Stimulated activated CD4-positive, alpha-beta T cell treated with anti-CD3 and anti-CD28 coated beads, Interleukin-15, amount 100 ng/mL, for 24 hours (primary cell): ENCODE measurements around the gene TREM2.
"Not testable (repeated sequence)": the region's sequence is repeated elsewhere in the genome, so short reads cannot be mapped to it uniquely, and the experiment has no call there.

ENCODE experiments used
- DNase-seq: peaks from one replicate; pipeline ENCODE4 v3.0.0-alpha.2; 2020

The TREM2 gene

DNA sequence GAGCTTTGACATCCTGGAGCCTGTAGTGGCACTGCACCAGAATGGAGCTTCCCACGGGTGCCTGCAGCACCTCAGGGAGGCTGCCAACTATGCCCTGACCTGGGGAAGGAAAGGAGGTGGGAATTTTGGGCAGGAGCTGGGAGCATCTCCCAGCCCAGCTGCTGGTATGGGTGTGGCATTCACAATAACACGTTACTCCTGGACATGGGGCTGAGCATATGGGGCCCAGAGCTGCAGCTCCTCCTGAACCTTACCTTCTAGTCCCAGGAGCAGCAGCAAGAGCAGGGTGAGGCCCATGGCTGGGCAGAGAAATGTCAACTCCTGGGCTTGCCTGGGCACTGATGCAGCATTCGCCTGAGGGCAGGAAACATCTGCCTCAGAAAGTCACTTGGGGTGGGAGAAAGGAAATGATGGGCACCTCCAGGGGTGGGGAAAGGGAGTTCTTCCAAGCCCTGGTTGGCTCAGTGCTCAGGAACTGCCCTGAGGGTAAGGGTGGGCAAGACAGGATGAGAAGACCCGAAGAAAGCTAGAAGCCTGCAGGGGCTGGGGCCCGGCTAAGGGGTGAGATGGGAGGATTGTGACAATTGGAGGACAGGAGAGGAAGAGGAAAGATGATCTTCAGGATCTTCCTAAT is 8.8 kb downstream of the TREM2 start, which contains the start of gene TREML1:
Gene TREML1, minus strand, starts transcription at position 356 of the 634 bp plus-strand sequence. Its CDS starts 59 bp downstream, at position 297.
- DNase-seq = no peak

DNA sequence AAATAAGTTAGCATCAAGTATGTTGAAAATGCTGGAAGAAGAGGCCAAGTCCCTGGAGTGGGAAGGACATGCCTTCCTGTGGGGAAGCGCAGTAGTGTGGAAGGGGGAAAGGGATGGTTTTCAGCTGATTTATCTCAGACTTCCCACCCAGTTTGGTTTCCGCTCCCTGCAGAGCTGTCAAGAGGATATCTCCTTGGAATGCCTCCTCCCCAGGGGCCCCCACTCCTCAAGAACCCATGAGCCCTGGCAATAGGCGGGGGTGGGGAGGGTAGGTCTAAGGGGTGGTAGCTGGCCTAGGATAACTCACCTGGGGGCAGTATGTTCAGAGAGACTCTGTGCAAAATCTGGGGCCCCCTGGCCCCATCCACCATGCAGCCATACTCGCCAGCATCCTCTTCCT is 9.5 kb downstream of the TREM2 start:
- DNase-seq = no peak

DNA sequence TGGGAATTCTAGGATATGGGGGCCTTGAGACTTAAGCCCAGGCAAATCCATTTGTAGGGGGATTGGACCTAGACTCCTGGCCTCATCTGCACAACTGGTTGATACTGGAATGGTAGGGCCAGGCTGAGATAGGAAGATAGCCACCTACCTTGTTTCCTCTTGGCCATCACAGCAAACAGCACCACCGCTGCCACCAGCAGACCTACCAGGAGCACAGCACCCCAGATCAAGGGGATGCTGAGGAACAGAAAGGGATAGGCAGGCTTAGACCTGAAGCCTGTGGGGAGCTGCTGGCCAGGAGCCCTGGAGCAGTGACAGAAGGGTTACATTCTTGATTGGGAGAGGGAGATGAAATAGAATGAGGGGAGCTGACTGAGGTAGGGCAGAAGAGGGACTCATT is 12.2 kb downstream of the TREM2 start:
- DNase-seq = no peak

DNA sequence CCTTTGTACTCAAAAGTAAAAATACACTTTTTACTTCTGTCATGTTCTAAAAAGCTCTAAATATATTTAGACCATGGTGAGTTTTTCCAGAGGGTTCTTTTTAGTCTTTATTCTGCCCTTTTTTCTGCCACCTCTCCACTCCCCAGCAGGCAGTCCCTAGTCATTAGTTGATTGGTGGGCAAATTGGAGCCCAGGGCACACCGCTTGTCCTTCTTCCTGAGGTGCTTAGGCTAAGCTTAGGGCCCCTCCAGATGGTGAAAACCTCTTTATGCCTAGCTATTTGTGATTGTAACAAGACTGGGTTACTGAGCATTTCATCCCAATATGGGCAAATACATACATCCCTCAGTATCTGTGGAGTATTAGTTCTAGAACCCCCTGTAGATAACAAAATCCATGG is 15.0 kb downstream of the TREM2 start:
- DNase-seq = no peak

DNA sequence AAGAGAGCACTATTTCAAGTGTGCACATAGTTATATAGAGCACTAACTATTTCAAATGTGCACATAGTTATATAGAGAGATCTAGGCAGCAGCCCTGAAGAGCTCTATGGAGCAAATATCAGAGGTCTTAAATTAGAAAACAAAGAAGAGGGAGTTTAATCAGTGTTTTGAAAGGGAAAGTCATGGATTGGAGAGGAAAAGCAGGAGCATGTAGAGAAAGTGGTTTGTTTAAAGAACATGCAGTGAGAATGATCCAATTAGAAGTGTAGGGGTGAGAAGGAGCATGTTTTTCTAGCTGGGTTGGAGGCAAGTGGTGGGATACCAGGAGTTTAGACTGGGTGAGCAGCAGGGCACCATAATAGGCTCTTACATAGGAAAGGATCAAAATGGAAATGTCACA is 26.0 kb downstream of the TREM2 start:
- DNase-seq = no peak

DNA sequence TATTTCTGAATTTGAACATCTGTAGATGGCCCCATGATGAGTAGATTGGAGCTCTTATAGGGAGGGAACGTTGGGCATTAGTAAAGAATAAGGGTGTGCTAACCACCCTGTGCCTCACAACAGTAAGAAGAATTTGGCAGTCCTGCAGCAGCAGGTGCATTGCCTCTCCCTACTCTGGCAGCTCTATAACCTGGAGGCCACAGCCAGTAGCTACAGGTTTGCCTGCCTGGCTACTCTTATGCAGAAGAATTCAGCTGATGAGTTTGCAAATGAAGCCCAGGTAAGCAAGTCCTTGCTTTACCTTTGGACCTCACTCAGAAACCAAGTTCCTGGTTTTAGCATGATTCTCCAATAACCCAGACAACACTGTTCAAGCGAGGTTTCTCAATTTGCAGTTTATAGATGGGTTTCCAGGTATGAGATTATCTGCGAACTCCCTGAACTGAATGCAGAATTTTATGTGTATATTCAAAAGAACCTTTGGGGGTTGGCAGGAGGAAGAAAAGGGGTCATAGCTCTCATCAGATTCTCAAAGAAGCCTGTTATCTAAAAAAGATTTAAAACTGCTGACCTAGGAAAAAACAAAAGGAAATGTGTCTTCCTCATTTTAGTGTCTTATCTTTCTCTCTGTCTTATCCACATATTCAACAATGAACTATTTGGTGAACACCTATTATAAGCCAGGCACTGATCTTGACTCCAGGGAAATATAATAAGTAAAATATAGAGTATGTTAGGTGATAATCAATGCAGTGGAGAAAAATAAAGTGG is 27.7 kb downstream of the TREM2 start:
- no peak for DNase-seq

DNA sequence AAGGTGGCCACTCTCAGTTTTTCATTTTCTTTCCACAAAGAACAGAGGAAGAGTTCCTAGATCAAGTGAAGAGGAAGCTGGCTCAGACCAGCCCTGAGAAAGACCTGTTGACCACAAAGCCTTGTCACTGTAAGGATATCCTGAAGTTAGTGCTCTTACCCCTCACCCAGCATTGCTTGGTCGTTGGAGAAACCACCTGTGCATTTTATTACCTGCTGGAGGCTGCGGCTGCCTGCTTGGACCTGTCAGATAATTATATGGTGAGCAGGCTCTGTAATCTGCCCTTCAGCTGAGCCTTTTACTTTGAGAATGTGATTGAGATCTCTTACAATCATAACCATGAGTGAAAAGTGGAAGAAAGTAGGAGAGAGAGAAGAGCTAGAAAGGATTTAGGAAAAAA is 30.7 kb downstream of the TREM2 start:
- no peak for DNase-seq

DNA sequence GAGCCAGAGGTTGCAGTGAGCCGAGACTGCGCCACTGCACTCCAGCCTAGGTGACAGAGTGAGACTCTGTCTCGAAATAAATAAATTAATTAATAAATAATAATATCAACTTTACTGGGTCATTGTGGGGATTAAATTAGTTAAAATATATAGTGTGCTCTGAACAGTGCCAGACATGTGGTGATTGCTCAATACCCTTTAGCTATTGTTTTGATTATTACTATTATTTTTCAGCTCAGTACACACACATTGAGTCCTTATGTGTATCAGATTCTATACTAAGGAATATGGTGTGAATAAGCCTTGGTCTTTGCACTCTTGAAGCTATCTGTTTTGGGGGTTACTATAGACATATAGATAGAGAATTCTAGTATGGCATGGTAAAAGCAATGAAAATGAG is 37.6 kb downstream of the TREM2 start:
- DNase-seq = no peak

DNA sequence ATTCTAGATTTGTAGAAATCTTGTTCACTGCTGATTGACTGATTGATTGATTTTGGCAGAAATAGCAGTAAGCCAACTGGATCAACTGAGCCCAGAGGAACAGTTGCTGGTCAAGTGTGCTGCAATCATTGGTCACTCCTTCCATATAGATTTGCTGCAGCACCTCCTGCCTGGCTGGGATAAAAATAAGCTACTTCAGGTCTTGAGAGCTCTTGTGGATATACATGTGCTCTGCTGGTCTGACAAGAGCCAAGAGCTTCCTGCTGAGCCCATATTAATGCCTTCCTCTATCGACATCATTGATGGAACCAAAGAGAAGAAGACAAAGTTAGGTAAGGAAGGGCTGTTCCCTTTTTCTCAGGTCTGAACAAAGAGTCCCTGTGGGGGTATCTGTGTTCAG is 40.0 kb downstream of the TREM2 start:
- DNase-seq = no peak

DNA sequence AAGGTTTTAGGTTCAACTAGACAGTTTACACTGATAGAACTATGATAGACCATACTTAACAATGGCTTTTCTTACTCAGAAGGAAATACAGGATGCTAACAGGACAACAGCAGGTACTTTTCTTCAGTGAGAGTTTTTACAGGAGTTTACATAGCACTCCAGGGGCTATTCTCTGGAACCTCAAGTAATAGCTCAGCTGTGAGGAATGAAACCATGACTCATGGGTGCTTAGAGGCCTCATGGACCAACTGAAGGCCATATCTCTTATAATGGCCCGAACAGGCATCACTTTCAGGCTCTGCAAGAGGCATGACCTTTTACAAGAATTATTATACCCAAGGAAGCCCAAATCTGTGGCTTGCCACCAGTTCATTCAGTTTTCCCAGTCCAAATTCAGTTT is 40.5 kb downstream of the TREM2 start:
- no peak for DNase-seq

DNA sequence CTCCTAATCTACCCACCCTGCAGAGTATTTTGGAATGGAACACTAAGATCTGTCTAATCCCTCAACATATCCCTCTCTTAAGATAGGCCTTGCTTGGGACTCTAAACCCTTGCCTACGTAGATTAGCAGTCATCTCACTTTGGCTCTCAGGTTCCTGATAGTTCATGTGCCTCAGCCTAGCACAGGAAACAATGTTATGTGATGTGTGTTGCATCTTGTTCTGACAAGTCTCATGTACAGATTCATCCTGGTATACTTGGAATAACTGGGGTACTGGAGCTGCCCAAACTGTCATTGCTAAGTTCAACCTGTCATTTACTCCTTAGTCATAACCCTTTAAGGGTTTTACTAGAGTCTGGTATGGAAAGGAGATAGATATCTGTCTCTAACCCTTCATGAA is 42.9 kb downstream of the TREM2 start:
- no peak for DNase-seq

DNA sequence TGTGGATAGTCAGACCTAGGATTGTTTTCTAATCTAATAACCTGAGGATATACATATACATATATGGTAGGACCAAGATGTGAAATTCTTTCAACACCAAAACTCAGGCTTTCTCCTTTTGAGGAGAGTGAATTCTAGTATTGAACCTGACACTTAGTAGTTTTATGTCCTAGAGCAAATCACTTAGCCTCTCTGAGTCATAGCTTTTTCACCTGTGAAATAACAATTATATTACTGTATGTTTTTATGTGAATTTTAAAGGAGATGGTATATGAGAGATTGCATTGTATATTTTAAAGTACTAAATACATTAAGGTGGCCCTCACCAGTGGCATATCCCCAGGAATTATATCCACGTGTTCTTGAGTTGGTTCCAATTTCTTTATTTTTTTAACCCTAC is 43.4 kb downstream of the TREM2 start:
- DNase-seq = no peak

DNA sequence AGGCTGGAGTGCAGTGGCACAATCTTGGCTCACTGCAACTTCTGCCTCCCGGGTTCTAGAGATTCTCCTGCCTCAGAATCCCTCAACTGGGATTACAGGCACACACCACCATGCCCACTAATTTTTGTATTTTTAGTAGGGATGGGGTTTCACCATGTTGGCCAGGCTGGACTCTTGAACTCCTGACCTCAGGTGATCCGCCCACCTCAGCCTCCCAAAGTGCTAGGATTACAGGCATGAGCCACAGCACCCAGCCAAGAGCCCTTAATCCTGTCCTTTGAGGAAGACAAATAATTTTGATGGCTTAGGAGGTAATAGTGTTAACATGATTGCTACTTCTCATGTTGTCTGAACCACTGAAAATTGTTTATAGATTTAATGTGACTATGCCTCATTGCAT is 47.9 kb downstream of the TREM2 start:
- not testable (repeated sequence) for DNase-seq

DNA sequence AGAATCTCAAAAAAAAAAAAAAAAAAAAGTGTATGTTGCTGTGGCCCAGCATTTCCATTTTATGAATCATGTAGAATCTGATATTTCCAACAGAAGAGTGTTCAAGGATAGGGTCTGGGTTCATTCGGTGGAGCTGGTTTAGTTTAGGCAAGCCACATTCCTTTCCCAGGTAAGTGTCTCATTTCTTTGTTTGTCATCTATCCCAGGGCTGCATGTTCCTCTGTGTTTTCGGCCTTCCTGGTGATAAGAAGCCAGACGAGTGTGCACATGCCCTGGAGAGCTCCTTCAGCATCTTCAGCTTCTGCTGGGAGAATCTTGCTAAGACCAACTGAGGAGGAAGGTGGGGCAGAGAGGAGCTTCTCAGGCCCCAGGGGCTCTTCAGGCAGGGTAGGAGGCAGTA is 51.9 kb downstream of the TREM2 start:
- DNase-seq = no peak
